Coronary artery (tissue), 2 donors: Measurements from ENCODE around the gene PCDHGA10.
"Not testable (repeated sequence)": the region's sequence is repeated elsewhere in the genome, so short reads cannot be mapped to it uniquely, and the experiment has no call there.

Source experiments
- DNase-seq: peaks from one replicate; pipeline ENCODE4 v3.0.0-alpha.2; 2017; ENCODE audit warnings: low spot score
- H3K27ac ChIP-seq, 2 donors: fragments of 200-600 bp; sonication (generic); one replicate each; pipeline ENCODE4 v1.5.1; 2016 to 2019
- H3K4me3 ChIP-seq: fragments of 200-600 bp; sonication (generic); 2 replicates; pipeline ENCODE4 v1.5.1; 2016; ENCODE audit warnings: mild to moderate bottlenecking, moderate library complexity
- CTCF ChIP-seq: fragments of 200-600 bp; sonication (generic); IDR thresholded peaks from one replicate; pipeline ENCODE4 v1.5.1; 2019; ENCODE audit warnings: antibody characterized with exemption

The PCDHGA10 gene

GRCh38 chr5:141430332-141431113, 17.7 kb downstream of the PCDHGA10 start, which contains the start of gene PCDHGA12:
TSS of gene PCDHGA12 (plus strand) at chr5:141430507. CDS start at chr5:141430760, 253 bp downstream.
- DNase-seq, result no peak
- no peak for TF ChIP-seq CTCF
- Histone ChIP-seq H3K27ac (peak within 1 kb of the TSS in 1 of 2 donors; percentile 18), H3K4me3 (peak within 1 kb of the TSS; percentile 57)

GRCh38 chr5:141431286-141431685, 18.5 kb downstream of the PCDHGA10 start:
- H3K4me3 ChIP-seq, result peak overlapping the region; percentile 57
- DNase-seq, result no peak
- no peak for TF ChIP-seq CTCF
- peak overlapping the region in 1 of 2 donors; percentile 18 for H3K27ac ChIP-seq

GRCh38 chr5:141432308-141432707, 19.5 kb downstream of the PCDHGA10 start:
- not testable (repeated sequence) for H3K27ac ChIP-seq
- peak overlapping the region; percentile 35 for H3K4me3 ChIP-seq

GRCh38 chr5:141432726-141433125, 19.9 kb downstream of the PCDHGA10 start:
- DNase-seq, H3K27ac ChIP-seq: not testable (repeated sequence)
- peak overlapping the region; percentile 35 for H3K4me3 ChIP-seq

More at GRCh38 chr5:141432308-141432707, 19.5 kb downstream of the PCDHGA10 start:
- DNase-seq, result not testable (repeated sequence)

- TF ChIP-seq CTCF, result no peak
- Histone ChIP-seq H3K4me3 (no peak overlapping the region), H3K27ac (no peak overlapping the region)
- DNase-seq, result no peak
Measured at GRCh38 chr5:141434006-141434405, 21.2 kb downstream of the PCDHGA10 start.

- Histone ChIP-seq H3K27ac (no peak overlapping the region), H3K4me3 (no peak overlapping the region)
- no peak for TF ChIP-seq CTCF
- DNase-seq, result no peak
Measured at GRCh38 chr5:141437221-141437620, 24.4 kb downstream of the PCDHGA10 start.

- no peak for DNase-seq
- Histone ChIP-seq H3K27ac (no peak overlapping the region), H3K4me3 (no peak overlapping the region)
- TF ChIP-seq CTCF, result no peak
Measured at GRCh38 chr5:141439411-141440141, 26.8 kb downstream of the PCDHGA10 start.

- Histone ChIP-seq H3K4me3 (no peak overlapping the region), H3K27ac (no peak overlapping the region)
- no peak for DNase-seq
- TF ChIP-seq CTCF, result no peak
Measured at GRCh38 chr5:141440341-141440740, 27.6 kb downstream of the PCDHGA10 start.
